ENCODE data around the gene SLC25A30.
A peak's percentile ranks its signal among the peaks of the same experiment; 100 is the strongest.
"Not testable (repeated sequence)": the region's sequence is repeated elsewhere in the genome, so short reads cannot be mapped to it uniquely, and the experiment has no call there.

Gene SLC25A30

GRCh38 chr13:45391926-45392325 is 26.2 kb downstream of the SLC25A30 start:
- DNase-seq (ENCODE audit: low spot score), result no peak

DNA sequence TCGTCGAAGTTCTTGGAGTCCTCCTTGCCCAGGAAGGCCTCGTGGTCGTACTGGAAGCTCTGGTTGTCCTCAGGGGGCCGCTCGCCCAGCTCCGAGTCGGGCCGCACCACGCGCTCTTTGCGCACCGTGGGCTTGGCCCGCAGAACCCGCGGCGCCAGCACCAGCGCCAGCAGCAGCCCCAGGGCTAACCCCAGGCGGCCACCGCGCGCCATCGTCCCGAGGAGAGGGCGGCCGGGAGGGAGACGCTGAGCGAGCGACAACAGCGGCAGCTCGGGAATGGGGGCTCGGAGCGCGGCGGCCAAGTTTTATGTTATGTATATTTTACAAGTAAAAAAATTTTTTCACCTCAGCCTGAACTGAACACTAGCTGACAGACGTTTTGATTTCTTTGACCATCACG is 27.0 kb downstream of the SLC25A30 start:
- not testable (repeated sequence) for DNase-seq (ENCODE audit: low spot score)

DNA sequence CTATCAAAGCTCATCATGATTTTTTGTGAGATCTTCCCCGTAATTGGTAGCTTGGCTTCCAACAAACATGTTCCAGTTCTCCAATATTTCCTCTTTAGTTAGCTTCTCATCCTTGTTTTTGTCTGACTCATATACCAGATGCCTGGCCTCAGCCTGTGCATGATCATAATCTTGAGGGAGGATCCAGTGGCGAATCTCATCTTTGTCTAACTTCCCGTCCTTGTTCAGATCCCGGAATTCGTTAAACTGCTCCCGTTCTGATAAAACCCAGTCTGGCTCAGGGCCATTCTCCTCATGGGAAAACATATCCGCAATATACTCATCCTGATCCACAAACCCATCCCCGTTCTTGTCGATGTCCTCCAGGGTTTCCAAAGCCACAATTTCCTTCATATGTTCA is 27.8 kb downstream of the SLC25A30 start:
- not testable (repeated sequence) for DNase-seq (ENCODE audit: low spot score)

DNA sequence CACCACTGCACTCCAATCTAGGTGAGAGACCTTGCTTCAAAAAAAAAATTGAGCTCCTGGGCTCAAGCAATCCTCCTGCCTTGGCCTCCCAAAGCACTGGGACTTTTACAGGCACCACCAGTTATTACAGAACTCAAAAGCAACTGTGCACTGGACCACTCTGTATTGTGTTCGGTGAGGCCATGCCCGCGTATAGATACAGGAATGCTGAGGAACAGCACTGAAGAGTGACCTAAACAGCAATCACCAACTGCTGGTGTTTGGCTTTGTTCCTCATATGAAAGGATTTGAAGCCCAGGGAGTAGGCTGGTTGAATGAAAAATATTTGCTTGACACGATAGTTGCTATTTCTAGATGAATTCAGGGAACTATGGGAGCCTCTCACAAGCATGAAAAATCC is 29.5 kb downstream of the SLC25A30 start:
- DNase-seq (ENCODE audit: low spot score), result no peak

GRCh38 chr13:45386892-45387575 is 31.1 kb downstream of the SLC25A30 start:
- DNase-seq (ENCODE audit: low spot score), result not testable (repeated sequence)

DNA sequence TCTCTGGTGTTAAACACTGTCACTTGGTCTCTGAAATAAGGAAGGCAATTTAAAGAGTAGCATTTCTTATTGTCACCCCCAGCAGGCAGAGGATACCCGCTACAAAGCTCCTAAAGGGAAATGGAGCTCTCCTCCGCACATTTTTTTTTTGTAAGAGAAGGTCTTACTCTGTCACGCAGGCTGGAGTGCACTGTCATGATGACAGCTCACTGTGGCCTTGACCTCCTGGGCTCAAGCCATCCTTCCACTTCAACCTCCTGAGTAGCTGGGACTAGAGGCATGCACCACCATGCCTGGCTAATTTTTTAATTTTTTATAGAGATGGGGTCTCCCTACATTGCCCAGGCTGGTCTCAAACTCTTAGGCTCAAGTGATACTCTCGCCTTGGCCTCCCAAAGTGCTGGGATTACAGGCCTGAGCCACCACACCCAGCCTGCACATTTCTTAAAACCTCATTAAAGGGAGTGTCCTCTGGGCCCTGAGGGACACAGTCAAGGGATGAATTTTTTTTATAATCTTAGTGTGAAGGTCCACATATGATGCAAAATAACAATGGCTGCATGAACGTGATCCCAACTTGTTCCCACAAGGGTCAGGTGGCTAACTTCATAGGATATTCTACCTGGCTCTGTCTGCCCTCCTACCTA is 32.1 kb downstream of the SLC25A30 start:
- DNase-seq (ENCODE audit: low spot score), result no peak

DNA sequence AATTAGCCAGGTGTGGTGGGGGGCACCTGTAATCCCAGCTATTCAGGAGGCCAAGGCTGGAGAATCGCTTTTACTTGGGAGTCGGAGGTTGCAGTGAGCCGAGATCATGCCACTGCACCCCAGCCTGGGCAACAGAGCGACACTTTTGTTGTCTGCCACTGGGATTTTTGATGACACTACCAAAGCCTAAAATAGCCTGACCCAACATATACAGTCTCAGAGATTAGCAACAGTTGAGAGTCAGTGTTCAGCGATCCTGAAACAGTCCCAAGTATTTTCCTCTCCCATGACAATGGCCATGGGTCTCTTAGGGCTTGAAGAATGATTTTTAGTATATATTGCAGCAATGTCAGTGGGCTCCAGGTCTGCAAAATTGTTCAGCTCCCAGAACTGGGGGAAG is 32.9 kb downstream of the SLC25A30 start:
- no peak for DNase-seq (ENCODE audit: low spot score)

GRCh38 chr13:45384474-45385174 is 33.5 kb downstream of the SLC25A30 start:
- no peak for DNase-seq (ENCODE audit: low spot score)

GRCh38 chr13:45382739-45383138 is 35.4 kb downstream of the SLC25A30 start:
- DNase-seq (ENCODE audit: low spot score), result not testable (repeated sequence)

GRCh38 chr13:45381196-45381595 is 37.0 kb downstream of the SLC25A30 start:
- no peak for DNase-seq (ENCODE audit: low spot score)

DNA sequence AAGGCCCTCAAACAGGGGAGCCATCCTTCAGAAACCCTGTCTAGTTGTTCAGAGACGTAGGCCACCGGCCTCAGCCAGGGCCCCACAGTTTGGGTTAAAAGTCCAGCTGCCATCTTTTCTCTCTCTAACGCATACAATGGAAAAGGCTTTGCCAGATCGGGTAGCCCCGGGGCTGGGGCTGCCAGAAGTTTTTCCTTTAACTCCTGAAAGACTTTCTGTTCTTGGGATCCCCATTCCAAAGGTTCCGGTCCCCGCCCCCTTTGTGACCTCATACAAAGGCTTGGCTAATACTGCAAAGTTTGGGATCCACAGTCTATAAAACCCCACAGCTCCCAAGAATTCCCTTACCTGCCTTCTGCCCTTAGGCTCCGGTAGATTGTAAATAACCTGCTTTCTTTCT is 37.5 kb downstream of the SLC25A30 start:
- DNase-seq (ENCODE audit: low spot score), result not testable (repeated sequence)

DNA sequence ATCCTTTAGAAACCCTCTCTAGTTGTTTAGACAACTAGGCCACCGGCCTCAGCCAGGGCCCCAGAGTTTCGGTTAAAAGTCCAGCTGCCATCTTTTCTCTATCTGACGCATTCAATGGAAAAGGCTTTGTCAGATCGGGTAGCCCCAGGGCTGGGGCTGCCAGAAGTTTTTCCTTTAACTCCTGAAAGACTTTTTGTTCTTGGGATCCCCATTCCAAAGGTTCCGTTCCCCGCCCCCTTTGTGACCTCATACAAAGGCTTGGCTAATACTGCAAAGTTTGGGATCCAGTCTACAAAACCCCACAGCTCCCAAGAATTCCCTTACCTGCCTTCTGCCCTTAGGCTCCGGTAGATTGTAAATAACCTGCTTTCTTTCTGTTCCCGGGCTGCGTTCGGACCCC is 38.7 kb downstream of the SLC25A30 start:
- DNase-seq (ENCODE audit: low spot score), result not testable (repeated sequence)

GRCh38 chr13:45378786-45379185 is 39.4 kb downstream of the SLC25A30 start:
- not testable (repeated sequence) for DNase-seq (ENCODE audit: low spot score)

DNA sequence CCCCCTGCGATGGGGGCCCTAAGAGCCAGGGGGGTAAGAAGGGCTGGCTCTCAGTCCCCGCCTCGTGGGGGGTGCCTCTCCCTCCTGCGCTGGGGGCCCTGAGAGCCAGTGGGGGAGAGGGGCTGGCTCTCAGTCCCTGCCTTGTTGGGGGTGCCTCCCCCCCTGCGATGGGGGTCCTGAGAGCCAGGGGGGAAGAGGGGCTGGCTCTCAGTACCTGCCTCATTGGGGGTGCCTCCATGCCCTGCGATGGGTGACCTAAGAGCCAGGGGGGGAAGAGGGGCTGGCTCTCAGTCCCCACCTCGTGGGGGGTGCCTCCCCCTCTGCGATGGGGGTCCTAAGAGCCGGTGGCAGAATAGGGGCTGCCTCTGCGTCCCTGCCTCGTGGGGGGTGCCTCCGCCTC is 40.9 kb downstream of the SLC25A30 start:
- DNase-seq (ENCODE audit: low spot score), result not testable (repeated sequence)

DNA sequence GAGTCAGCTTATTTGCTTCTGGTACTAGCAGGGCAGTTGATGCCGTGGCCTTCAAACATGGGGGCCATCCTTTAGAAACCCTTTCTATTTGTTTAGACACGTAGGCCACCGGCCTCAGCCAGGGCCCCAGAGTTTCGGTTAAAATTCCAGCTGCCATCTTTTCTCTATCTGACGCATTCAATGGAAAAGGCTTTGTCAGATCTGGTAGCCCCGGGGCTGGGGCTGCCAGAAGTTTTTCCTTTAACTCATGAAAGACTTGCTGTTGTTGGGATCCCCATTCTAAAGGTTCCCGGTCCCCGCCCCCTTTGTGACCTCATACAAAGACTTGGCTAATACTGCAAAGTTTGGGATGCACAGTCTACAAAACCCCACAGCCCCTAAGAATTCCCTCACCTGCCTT is 41.5 kb downstream of the SLC25A30 start:
- not testable (repeated sequence) for DNase-seq (ENCODE audit: low spot score)

DNA sequence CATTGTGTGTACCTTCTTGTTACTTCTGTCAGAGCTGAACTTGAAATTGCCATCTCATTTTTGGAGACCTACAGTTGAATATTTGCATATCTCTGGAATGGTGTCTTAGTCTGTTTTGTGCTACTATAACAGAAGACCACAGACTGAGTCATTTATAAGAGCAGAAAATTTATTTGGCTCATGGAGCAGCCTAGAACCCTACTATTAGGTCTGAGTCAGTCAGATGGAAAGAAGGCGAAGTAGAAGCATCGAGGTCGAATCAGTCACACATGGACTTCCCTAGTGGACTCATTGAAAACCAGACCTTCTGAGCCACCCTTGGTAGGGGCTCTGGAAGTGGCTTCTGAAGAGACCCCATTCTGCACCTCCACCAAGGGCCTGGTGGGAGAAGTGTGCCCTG is 43.3 kb downstream of the SLC25A30 start:
- DNase-seq (ENCODE audit: low spot score), result peak; percentile 52

- DNase-seq (ENCODE audit: low spot score), result no peak
Observed at GRCh38 chr13:45373162-45373547, 45.0 kb downstream of the SLC25A30 start.

GRCh38 chr13:45372189-45373161 is 45.7 kb downstream of the SLC25A30 start:
- DNase-seq (ENCODE audit: low spot score), result no peak

GRCh38 chr13:45370922-45371406 is 47.2 kb downstream of the SLC25A30 start:
- peak; percentile 90 for DNase-seq (ENCODE audit: low spot score)

GRCh38 chr13:45369116-45369515 is 49.1 kb downstream of the SLC25A30 start:
- no peak for DNase-seq (ENCODE audit: low spot score)

DNA sequence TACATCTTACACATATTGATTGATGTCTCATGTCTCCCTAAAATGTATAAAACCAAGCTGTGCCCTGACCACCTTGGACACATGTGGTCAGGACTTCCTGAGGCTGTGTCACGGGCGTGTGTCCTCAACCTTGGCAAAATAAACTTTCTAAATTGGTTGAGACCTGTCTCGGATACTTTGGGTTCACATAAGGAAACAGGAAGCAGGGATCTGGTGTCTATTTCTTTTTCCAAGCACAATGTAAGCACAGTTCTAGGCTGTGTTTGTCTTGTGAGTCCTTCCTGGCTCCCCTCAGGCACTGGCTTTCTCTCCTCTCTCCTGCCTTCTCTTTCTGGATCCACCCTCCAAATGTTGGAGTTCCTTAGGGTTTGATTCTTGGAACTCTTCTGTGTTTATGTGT is 49.6 kb downstream of the SLC25A30 start:
- no peak for DNase-seq (ENCODE audit: low spot score)

DNA sequence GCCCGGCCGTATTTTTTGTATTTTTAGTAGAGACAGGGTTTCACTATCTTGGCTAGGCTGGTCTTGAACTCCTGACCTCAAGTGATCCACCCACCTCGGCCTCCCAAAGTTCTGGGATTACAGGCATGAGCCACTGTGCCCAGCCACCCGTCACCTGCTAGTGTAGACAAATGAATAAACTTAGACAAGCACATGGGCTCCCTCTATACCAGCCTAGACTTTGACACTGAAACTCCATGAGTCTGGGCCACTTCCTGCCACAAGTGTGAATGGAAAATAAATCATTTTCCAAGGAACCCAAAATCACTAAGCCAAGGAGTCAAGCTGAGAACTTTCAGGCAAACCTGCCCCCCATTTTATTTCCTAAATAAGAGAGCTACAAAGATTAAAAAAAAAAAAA is 50.2 kb downstream of the SLC25A30 start:
- DNase-seq (ENCODE audit: low spot score), result no peak

Measured in AG08396 (cell line).